Testis (tissue), 2 donors: ENCODE data around the gene OOSP2.

Experiments
- CTCF ChIP-seq, 3 experiments: fragments of 450-650 bp in 2 of 3; fragments of 200-600 bp in 1 of 3; sonication (generic) in 1 of 3; IDR thresholded peaks; one replicate each; pipeline ENCODE4 v1.5.1; 2016 to 2019; ENCODE audit warnings: antibody characterized with exemption in 3 of 3, mild to moderate bottlenecking in 2 of 3, moderate library complexity in 1 of 3
- POLR2A ChIP-seq: fragments of 450-650 bp; IDR thresholded peaks from one replicate; pipeline ENCODE4 v1.6.1; 2017; ENCODE audit warnings: antibody characterized with exemption, mild to moderate bottlenecking, moderate library complexity

- TF ChIP-seq CTCF (IDR thresholded peaks at IDR 0.05) (no peak), POLR2A (no peak)
Observed at GRCh38 chr11:60040109-60040508, at the start of gene OOSP2.
